Thyroid gland (tissue), 4 donors: ENCODE results near the gene OTUD7B. TPM values are rescaled to one million over a fixed set of nuclear protein-coding genes. Genes with fewer than 3 reads are reported as not detected.
"Not testable (repeated sequence)": the region's sequence is repeated elsewhere in the genome, so short reads cannot be mapped to it uniquely, and the experiment has no call there.

Experiments
- DNase-seq, 2 donors: peaks; one replicate each; pipeline ENCODE4 v3.0.0-alpha.2; 2019
- H3K27ac ChIP-seq, 3 donors: fragments of 200-600 bp; sonication (generic); 1 replicate in 2 of 3; 2 replicates in 1 of 3; pipeline ENCODE4 v1.5.1; 2016 to 2019; ENCODE audit warnings: mild to moderate bottlenecking in 1 of 3, moderate library complexity in 1 of 3
- H3K27me3 ChIP-seq: fragments of 200-600 bp; sonication (generic); one replicate; pipeline ENCODE4 v1.5.1; 2019
- H3K36me3 ChIP-seq, 2 donors: fragments of 200-600 bp; sonication (generic); one replicate each; pipeline ENCODE4 v1.5.1; 2016 to 2019
- H3K4me1 ChIP-seq, 2 donors: fragments of 200-600 bp; sonication (generic); one replicate each; pipeline ENCODE4 v1.5.1; 2017 to 2019
- H3K4me3 ChIP-seq, 3 donors: fragments of 200-600 bp; sonication (generic); replicated peaks in 1 of 3; 1 replicate in 2 of 3; 2 replicates in 1 of 3; pipeline ENCODE4 v1.5.1; 2016; ENCODE audit warnings: mild to moderate bottlenecking in 1 of 3
- H3K9me3 ChIP-seq: fragments of 200-600 bp; sonication (generic); one replicate; pipeline ENCODE4 v1.5.1; 2017
- POLR2A ChIP-seq, 2 donors: fragments of 450-650 bp; IDR thresholded peaks; one replicate each; pipeline ENCODE4 v1.6.1; 2017; ENCODE audit warnings: antibody characterized with exemption in 2 of 2, mild to moderate bottlenecking in 2 of 2, moderate library complexity in 1 of 2
- WGBS, 2 donors: methylation state at CpG; one replicate each; pipeline ENCODE4 v1.1.5; 2017; 5-methylcytosine and 5-hydroxymethylcytosine counted together
- intact Hi-C: fragments of 100-400 bp; cut with DNase I; formaldehyde crosslinking; loops from one replicate; pipeline ENCODE4 v1.15.1; 2023
- total RNA-seq, 4 donors: library from RNA; depleted of rRNA; stranded (reverse); fragments of >200 nt; gene quantifications; one replicate each; pipeline ENCODE4 v1.2.3, GENCODE V29; 2016
- TF ChIP-seq, protein P1 (sequence below), 6 experiments: fragments of 200-600 bp in 3 of 6; fragments of 450-650 bp in 3 of 6; sonication (generic) in 3 of 6; IDR thresholded peaks; one replicate each; pipeline ENCODE4 v1.5.1; 2016 to 2019; ENCODE audit warnings: antibody characterized with exemption in 6 of 6, mild to moderate bottlenecking in 2 of 6, inconsistent platforms in 1 of 6, moderate library complexity in 1 of 6

The OTUD7B gene
- total RNA-seq = 10 to 100 TPM; 15.9 to 39.2 (median 23.2) TPM

DNA sequence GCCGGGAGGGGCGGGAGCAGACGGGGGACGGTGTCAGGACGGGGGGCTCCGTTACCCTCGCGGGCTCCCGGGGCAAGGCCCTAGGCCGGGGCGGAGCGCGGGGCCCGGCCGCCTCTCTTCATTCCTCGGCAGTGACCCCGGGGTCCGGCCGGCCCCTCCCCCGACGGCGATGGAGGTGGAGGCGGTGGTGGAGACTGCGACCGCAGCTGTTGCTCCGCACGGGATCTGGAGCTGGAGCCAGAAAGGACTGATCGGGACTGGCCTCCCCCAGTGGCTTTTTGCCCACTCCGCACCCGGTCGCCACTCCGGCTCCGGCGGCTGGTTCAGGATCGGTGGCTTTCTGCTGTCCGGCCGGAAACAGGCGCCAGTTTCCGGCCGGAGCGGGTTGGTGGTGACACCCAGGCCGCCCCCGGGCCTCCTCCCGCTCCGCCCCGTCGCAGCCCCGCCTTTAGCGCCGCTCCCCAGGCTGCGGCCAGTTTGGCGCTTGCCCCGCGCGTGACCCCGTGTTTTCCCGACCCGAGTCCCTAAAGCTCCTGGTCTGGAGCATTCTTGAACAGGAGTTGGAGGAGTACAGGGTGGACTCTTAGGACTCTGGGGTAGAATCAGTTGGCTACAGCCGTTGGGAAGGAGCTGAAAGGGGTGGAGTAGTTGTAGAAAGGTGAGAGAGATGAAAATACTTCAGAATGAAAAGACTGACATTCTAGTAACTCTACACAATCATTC lies at the start of gene OTUD7B:
Gene OTUD7B (minus strand): TSS at position 334 of the 723 bp plus-strand sequence. CDS start 33,216 bp downstream, outside the sequence.
- intact Hi-C loops = loop anchor here (10.0 kb wide), 1 partner anchor 46 kb away; no protein-coding TSS in a partner anchor
- no peaks in the 10 kb centered on the region for H3K36me3 ChIP-seq
- H3K27ac ChIP-seq = peak within 1 kb of the TSS; percentile 94 to 96 (median 95)
- no peaks in the 10 kb centered on the region for H3K9me3 ChIP-seq
- peaks cover 11 to 16% of the 10 kb centered on the region in 2 donors for H3K4me1 ChIP-seq
- H3K4me3 ChIP-seq = peak within 1 kb of the TSS; percentile 7 to 93 (median 86)
- no peaks in the 10 kb centered on the region for H3K27me3 ChIP-seq
- TF ChIP-seq, protein P1, sequence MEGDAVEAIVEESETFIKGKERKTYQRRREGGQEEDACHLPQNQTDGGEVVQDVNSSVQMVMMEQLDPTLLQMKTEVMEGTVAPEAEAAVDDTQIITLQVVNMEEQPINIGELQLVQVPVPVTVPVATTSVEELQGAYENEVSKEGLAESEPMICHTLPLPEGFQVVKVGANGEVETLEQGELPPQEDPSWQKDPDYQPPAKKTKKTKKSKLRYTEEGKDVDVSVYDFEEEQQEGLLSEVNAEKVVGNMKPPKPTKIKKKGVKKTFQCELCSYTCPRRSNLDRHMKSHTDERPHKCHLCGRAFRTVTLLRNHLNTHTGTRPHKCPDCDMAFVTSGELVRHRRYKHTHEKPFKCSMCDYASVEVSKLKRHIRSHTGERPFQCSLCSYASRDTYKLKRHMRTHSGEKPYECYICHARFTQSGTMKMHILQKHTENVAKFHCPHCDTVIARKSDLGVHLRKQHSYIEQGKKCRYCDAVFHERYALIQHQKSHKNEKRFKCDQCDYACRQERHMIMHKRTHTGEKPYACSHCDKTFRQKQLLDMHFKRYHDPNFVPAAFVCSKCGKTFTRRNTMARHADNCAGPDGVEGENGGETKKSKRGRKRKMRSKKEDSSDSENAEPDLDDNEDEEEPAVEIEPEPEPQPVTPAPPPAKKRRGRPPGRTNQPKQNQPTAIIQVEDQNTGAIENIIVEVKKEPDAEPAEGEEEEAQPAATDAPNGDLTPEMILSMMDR (IDR thresholded peaks at IDR 0.05) = peak in 1 of 6 experiments; percentile 17
- peak in 1 of 2 donors; percentile 86 for TF ChIP-seq POLR2A (IDR thresholded peaks at IDR 0.05)
- 0% methylated on average over 20 to 34 of the region's 59 CpGs for WGBS, 2 donors
- DNase-seq = peak; percentile 90 to 91

DNA sequence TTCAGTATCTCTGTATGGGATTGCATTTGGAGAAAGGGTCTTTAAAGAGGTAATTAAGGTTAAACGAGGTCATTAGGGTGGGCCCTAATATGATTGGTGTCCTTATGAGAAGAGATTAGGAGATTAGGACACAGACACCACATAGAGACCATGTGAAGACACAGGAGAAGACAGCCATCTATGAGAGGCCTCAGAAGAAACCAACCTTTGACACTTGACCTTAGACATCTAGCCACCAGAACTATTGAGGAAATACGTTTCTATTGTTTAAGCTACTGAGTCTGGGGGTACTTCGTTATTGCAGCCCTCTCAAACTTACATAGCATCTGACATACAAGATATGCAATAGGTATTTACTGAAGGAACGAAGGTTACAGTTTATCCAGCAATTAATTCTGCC lies 49.7 kb upstream of the OTUD7B start:
- no peaks in the 10 kb centered on the region for H3K4me1 ChIP-seq
- intact Hi-C loops = no loop called here
- TF ChIP-seq POLR2A (IDR thresholded peaks at IDR 0.05) = no peak
- no peak overlapping the region for H3K4me3 ChIP-seq
- H3K27me3 ChIP-seq = no peaks in the 10 kb centered on the region
- H3K36me3 ChIP-seq = no peaks in the 10 kb centered on the region
- no peak overlapping the region for H3K27ac ChIP-seq
- DNase-seq = no peak
- no peaks in the 10 kb centered on the region for H3K9me3 ChIP-seq
- WGBS, 2 donors = 88 to 90% methylated on average over 4 of the region's 4 CpGs

DNA sequence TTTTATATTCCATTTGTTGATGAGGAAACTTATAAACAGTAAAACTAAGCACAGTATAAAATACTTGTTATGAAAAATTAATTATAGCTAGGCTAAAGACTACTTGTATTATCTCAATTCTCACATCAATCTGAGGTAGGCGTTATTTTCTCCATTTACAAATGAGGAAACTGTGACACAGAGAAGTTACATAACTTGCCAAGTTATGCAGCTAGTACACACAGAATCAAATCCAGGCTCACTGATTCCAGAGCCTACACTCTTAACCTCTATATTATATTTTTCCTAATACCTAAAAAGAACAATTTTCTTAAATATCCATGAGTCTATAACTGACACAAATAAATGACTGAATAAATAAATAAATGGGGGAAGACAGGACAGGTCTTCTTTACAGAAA lies 45.9 kb upstream of the OTUD7B start:
- Histone ChIP-seq H3K36me3 (no peaks in the 10 kb centered on the region), H3K4me3 (no peak overlapping the region), H3K27ac (no peak overlapping the region), H3K27me3 (no peaks in the 10 kb centered on the region), H3K9me3 (no peaks in the 10 kb centered on the region), H3K4me1 (no peaks in the 10 kb centered on the region)
- intact Hi-C loops = loop anchor here (5.0 kb wide), 1 partner anchor 116 kb away; no protein-coding TSS in a partner anchor
- WGBS, 2 donors = 83 to 88% methylated on average over 1 of the region's 1 CpG
- TF ChIP-seq, protein P1 (IDR thresholded peaks at IDR 0.05) = no peak
- TF ChIP-seq POLR2A (IDR thresholded peaks at IDR 0.05) = no peak
- no peak for DNase-seq

DNA sequence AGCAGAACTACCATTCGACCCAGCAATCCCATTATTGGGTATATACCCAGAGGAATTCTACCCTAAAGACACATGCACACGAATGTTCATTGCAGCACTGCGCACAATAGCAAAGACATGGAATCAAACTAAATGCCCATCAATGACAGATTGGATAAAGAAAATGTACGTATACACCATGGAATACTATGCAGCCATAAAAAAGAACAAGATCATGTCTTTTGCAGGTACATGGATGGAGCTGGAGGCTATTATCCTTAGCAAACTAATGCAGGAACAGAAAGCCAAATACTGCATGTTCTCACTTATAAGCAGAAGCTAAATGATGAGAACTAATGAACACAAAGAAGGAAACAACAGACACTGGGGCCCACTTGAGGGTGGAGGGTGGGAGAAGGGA lies 45.0 kb upstream of the OTUD7B start:
- intact Hi-C loops = loop anchor here (5.0 kb wide), 1 partner anchor 117 kb away; no protein-coding TSS in a partner anchor
- not testable (repeated sequence) for H3K4me3 ChIP-seq, H3K4me1 ChIP-seq, H3K9me3 ChIP-seq, H3K36me3 ChIP-seq, H3K27me3 ChIP-seq, DNase-seq, H3K27ac ChIP-seq
- 94 to 95% methylated on average over 4 of the region's 4 CpGs for WGBS, 2 donors

DNA sequence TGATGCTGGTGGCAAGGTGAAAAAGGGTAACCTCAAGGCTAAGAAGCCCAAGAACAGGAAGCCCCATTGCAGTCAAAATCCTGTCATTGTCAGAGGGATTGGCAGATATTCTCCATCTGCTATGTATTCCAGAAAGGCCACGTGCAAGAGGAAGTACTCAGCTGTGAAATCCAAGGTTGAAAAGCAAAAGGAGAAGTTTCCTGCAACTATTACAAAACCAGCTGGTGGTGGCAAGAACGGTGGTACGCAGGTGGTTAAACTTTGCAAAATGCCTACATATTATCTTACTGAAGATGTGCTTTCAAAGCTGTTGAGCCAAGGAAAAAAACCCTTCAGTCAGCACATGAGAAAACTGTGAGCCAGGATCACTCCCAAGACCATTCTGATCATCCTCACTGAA lies 43.4 kb upstream of the OTUD7B start:
- no peaks in the 10 kb centered on the region for H3K36me3 ChIP-seq
- TF ChIP-seq, protein P1 (IDR thresholded peaks at IDR 0.05) = no peak
- no peak for TF ChIP-seq POLR2A (IDR thresholded peaks at IDR 0.05)

DNA sequence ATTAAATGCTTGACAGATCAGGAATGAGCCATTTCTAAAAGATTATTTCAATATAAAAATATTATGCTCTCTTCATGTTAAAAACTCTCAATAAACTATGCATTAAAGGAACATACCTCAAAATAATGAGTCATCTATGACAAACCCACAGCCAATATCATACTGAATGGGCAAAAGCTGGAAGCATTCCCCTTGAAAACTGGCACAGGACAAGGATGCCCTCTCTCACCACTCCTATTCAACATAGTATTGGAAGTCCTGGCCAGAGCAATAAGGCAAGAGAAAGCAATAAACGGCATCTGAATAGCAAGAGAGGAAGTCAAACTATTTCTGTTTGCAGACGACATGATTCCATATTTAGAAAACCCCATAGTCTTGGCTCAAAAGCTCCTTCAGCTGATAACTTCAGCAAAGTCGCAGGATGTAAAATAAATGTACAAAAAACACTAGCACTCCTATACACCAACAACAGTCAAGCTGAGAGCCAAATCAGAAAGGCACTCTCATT lies 41.4 kb upstream of the OTUD7B start:
- H3K27ac ChIP-seq, H3K27me3 ChIP-seq, H3K4me3 ChIP-seq, H3K4me1 ChIP-seq, H3K36me3 ChIP-seq, H3K9me3 ChIP-seq, DNase-seq: not testable (repeated sequence)
- 32 to 52% methylated on average over 3 of the region's 3 CpGs for WGBS, 2 donors
- intact Hi-C loops = loop anchor here (5.0 kb wide), 1 partner anchor 90 kb away; no protein-coding TSS in a partner anchor

More for the DNA sequence above, 43.4 kb upstream of the OTUD7B start:
- no peak overlapping the region for H3K27ac ChIP-seq
- H3K9me3 ChIP-seq = no peaks in the 10 kb centered on the region
- no peaks in the 10 kb centered on the region for H3K4me1 ChIP-seq
- WGBS, 2 donors = 67 to 69% methylated on average over 3 of the region's 3 CpGs
- H3K27me3 ChIP-seq = no peaks in the 10 kb centered on the region
- intact Hi-C loops = loop anchor here (5.0 kb wide), 1 partner anchor 92 kb away; no protein-coding TSS in a partner anchor
- no peak overlapping the region for H3K4me3 ChIP-seq
- DNase-seq = no peak
